H4 (cell line): ENCODE measurements around the gene VAV3. TPM values are rescaled to one million over a fixed set of nuclear protein-coding genes. Genes with fewer than 3 reads are reported as not detected.
A peak's percentile ranks its signal among the peaks of the same experiment; 100 is the strongest.
"Not testable (repeated sequence)": the region's sequence is repeated elsewhere in the genome, so short reads cannot be mapped to it uniquely, and the experiment has no call there.

Source experiments
- DNase-seq: peaks from one replicate; pipeline ENCODE4 v3.0.0-alpha.2; 2015; ENCODE audit warnings: low spot score
- total RNA-seq: library from RNA; depleted of rRNA; stranded (reverse); fragments of >200 nt; shearing (Covaris generic); gene quantifications from 2 replicates; pipeline ENCODE4 v1.2.3, GENCODE V29; 2014

Gene VAV3
- total RNA-seq, 1 experiment from 2014 or later, result 40.5 TPM

GRCh38 chr1:107935396-107936064 lies 29.4 kb downstream of the VAV3 start:
- DNase-seq, result no peak

GRCh38 chr1:107934578-107934977 lies 30.4 kb downstream of the VAV3 start:
- no peak for DNase-seq

- no peak for DNase-seq
Measured at GRCh38 chr1:107933736-107934135, 31.2 kb downstream of the VAV3 start.

GRCh38 chr1:107930292-107930691 lies 34.7 kb downstream of the VAV3 start:
- no peak for DNase-seq

- DNase-seq, result no peak
Measured at GRCh38 chr1:107927820-107928219, 37.2 kb downstream of the VAV3 start.

- peak; percentile 89 for DNase-seq
Measured at GRCh38 chr1:107926436-107927080, 38.4 kb downstream of the VAV3 start.

- no peak for DNase-seq
Measured at GRCh38 chr1:107925565-107925964, 39.4 kb downstream of the VAV3 start.

GRCh38 chr1:107920999-107921398 lies 44.0 kb downstream of the VAV3 start:
- DNase-seq, result no peak

- DNase-seq, result no peak
Measured at GRCh38 chr1:107920561-107920960, 44.4 kb downstream of the VAV3 start.

- no peak for DNase-seq
Measured at GRCh38 chr1:107919953-107920352, 45.0 kb downstream of the VAV3 start.

GRCh38 chr1:107914119-107914765 lies 50.7 kb downstream of the VAV3 start:
- DNase-seq, result no peak

GRCh38 chr1:107912656-107913055 lies 52.3 kb downstream of the VAV3 start:
- no peak for DNase-seq

GRCh38 chr1:107900090-107900945 lies 64.7 kb downstream of the VAV3 start:
- no peak for DNase-seq

GRCh38 chr1:107899655-107900054 lies 65.3 kb downstream of the VAV3 start:
- DNase-seq, result no peak

- no peak for DNase-seq
Measured at GRCh38 chr1:107897438-107898345, 67.3 kb downstream of the VAV3 start.

- no peak for DNase-seq
Measured at GRCh38 chr1:107896936-107897335, 68.0 kb downstream of the VAV3 start.

- no peak for DNase-seq
Measured at GRCh38 chr1:107896401-107896800, 68.6 kb downstream of the VAV3 start.

GRCh38 chr1:107895403-107896191 lies 69.4 kb downstream of the VAV3 start:
- DNase-seq, result no peak

- no peak for DNase-seq
Measured at GRCh38 chr1:107894605-107895004, 70.4 kb downstream of the VAV3 start.

GRCh38 chr1:107893350-107893749 lies 71.6 kb downstream of the VAV3 start:
- not testable (repeated sequence) for DNase-seq
